Lower leg skin (tissue), 3 donors: ENCODE results near the gene NAALADL2.

Experiments used
- POLR2A ChIP-seq, 2 donors: fragments of 450-650 bp; IDR thresholded peaks; one replicate each; pipeline ENCODE4 v1.6.1; 2016 to 2017; ENCODE audit warnings: antibody characterized with exemption in 2 of 2, mild to moderate bottlenecking in 1 of 2, moderate library complexity in 1 of 2
- TF ChIP-seq, protein P1 (sequence below), 3 donors: fragments of 450-650 bp; IDR thresholded peaks; one replicate each; pipeline ENCODE4 v1.5.1; 2016; ENCODE audit warnings: antibody characterized with exemption in 3 of 3, mild to moderate bottlenecking in 3 of 3, moderate library complexity in 2 of 3

DNA sequence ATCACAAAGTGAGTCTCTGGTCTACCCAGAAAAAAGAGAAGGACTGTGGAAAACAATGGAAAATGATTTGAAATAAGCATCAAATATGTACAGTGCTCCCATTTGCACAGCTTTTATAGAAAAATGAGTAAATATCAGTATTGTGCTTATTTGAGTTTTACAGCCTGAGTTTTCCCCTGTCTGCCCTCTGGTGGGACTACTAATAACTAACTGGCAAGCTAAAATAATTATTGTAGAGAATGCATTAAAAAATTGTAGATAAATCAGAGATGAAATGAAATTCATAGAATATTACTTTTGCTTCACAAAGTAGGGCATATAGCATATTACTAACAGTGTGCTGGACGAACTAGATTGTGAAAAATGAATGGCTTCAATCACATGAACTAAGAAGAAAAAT, 287.1 kb downstream of the NAALADL2 start:
- TF ChIP-seq, protein P1, sequence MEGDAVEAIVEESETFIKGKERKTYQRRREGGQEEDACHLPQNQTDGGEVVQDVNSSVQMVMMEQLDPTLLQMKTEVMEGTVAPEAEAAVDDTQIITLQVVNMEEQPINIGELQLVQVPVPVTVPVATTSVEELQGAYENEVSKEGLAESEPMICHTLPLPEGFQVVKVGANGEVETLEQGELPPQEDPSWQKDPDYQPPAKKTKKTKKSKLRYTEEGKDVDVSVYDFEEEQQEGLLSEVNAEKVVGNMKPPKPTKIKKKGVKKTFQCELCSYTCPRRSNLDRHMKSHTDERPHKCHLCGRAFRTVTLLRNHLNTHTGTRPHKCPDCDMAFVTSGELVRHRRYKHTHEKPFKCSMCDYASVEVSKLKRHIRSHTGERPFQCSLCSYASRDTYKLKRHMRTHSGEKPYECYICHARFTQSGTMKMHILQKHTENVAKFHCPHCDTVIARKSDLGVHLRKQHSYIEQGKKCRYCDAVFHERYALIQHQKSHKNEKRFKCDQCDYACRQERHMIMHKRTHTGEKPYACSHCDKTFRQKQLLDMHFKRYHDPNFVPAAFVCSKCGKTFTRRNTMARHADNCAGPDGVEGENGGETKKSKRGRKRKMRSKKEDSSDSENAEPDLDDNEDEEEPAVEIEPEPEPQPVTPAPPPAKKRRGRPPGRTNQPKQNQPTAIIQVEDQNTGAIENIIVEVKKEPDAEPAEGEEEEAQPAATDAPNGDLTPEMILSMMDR (IDR thresholded peaks at IDR 0.05): no peak
- no peak for TF ChIP-seq POLR2A (IDR thresholded peaks at IDR 0.05)
